Natural killer cell (primary cell): ENCODE results near the gene JPH2. TPM values are rescaled to one million over a fixed set of nuclear protein-coding genes. Genes with fewer than 3 reads are reported as not detected.
A peak's percentile ranks its signal among the peaks of the same experiment; 100 is the strongest.
"Not testable (repeated sequence)": the region's sequence is repeated elsewhere in the genome, so short reads cannot be mapped to it uniquely, and the experiment has no call there.

Source experiments
- ATAC-seq, 3 donors: fragments of 150-1000 bp in 2 of 3; fragments of 200-7000 bp in 1 of 3; cut with Tn5 transposase; 1 replicate in 1 of 3; 2 replicates in 2 of 3; pipeline ENCODE4 v1.10.0; 2021; ENCODE audit warnings: mild to moderate bottlenecking in 2 of 3, moderate library complexity in 2 of 3
- DNase-seq, 2 donors: peaks; one replicate each; pipeline versions ENCODE4 v3.0.0 to v3.0.0-alpha.2; 2013 to 2021; ENCODE audit warnings: mixed read lengths in 1 of 2
- H3K27ac ChIP-seq: one replicate; pipeline ENCODE4 v1.5.1; 2013; ENCODE audit warnings: mild to moderate bottlenecking, low read length
- H3K27me3 ChIP-seq: one replicate; pipeline ENCODE4 v1.6.1; 2013; ENCODE audit warnings: low read length; ENCODE audit not compliant: control insufficient read depth, insufficient read depth
- H3K36me3 ChIP-seq: one replicate; pipeline ENCODE4 v1.6.1; 2013; ENCODE audit warnings: low read length; ENCODE audit not compliant: control insufficient read depth, insufficient read depth
- H3K4me1 ChIP-seq: one replicate; pipeline ENCODE4 v1.6.1; 2013; ENCODE audit warnings: low read length; ENCODE audit not compliant: control insufficient read depth, insufficient read depth
- H3K4me3 ChIP-seq: one replicate; pipeline ENCODE4 v1.5.1; 2013; ENCODE audit warnings: low read length
- H3K9me3 ChIP-seq: one replicate; pipeline ENCODE4 v1.6.1; 2013; ENCODE audit warnings: low read length; ENCODE audit not compliant: control insufficient read depth, insufficient read depth
- H3K27ac Mint-ChIP-seq, 2 donors: one replicate each; pipeline ENCODE4 v1.8.0; 2022; ENCODE audit warnings: mild to moderate bottlenecking in 2 of 2, mixed read lengths in 2 of 2, moderate library complexity in 1 of 2
- H3K27me3 Mint-ChIP-seq, 2 donors: one replicate each; pipeline ENCODE4 v1.8.0; 2022; ENCODE audit warnings: low read depth in 2 of 2, mixed read lengths in 2 of 2
- H3K36me3 Mint-ChIP-seq: one replicate; pipeline ENCODE4 v1.8.0; 2022; ENCODE audit warnings: mixed read lengths
- H3K4me1 Mint-ChIP-seq, 2 donors: one replicate each; pipeline ENCODE4 v1.8.0; 2022; ENCODE audit warnings: mixed read lengths in 2 of 2
- H3K4me3 Mint-ChIP-seq: one replicate; pipeline ENCODE4 v1.8.0; 2022; ENCODE audit warnings: mild to moderate bottlenecking, moderate library complexity, mixed read lengths
- H3K9me3 Mint-ChIP-seq, 2 donors: one replicate each; pipeline ENCODE4 v1.8.0; 2022; ENCODE audit warnings: mixed read lengths in 2 of 2
- WGBS: methylation state at CpG from one replicate; pipeline ENCODE4 v1.1.7; 2013; ENCODE audit warnings: missing lambda C conversion rate; ENCODE audit not compliant: insufficient coverage; 5-methylcytosine and 5-hydroxymethylcytosine counted together
- intact Hi-C: fragments of 100-400 bp; cut with micrococcal nuclease; formaldehyde crosslinking; loops from one replicate; pipeline ENCODE4 v1.14.2; 2022
- total RNA-seq, 4 donors: library from RNA; stranded (reverse); fragments of 120-200 nt in 1 of 4; gene quantifications; one replicate each; pipeline versions ENCODE4 v1.2.3 to v1.2.4, GENCODE V29; 2013 to 2022
- TF ChIP-seq, protein P1 (sequence below): fragments of 200-600 bp; IDR thresholded peaks from one replicate; pipeline ENCODE4 v1.8.0; 2022; ENCODE audit warnings: antibody characterized with exemption

Gene JPH2
- total RNA-seq, 3 donors from 2014 or later (not counting 1 experiment from before 2014, with no cell fraction given) = not detected

DNA sequence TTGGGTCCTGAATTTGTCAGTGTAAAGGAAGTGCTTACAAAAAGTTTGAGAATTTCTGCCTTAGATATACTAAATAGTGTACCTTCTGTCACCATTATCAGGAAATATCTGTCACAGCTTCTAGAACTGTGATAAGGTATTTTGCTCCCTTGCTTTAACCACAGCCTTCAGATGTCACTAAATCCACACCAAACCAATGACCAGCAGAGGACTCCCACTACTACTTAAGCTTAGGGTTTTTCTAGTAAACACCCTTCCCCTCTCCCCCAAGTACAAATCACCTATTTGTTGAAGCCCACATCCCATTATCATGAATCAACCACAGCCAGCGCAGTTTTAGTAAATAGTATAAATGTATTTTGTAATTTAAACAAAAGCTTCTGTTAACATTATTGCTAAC, 8.6 kb upstream of the JPH2 start:
- Histone ChIP-seq H3K4me3 (no peak overlapping the region), H3K9me3 (no peaks in the 10 kb centered on the region), H3K27me3 (no peaks in the 10 kb centered on the region), H3K27ac (no peak overlapping the region), H3K36me3 (peaks cover 34% of the 10 kb centered on the region), H3K4me1 (peaks cover 14% of the 10 kb centered on the region)
- TF ChIP-seq, protein P1, sequence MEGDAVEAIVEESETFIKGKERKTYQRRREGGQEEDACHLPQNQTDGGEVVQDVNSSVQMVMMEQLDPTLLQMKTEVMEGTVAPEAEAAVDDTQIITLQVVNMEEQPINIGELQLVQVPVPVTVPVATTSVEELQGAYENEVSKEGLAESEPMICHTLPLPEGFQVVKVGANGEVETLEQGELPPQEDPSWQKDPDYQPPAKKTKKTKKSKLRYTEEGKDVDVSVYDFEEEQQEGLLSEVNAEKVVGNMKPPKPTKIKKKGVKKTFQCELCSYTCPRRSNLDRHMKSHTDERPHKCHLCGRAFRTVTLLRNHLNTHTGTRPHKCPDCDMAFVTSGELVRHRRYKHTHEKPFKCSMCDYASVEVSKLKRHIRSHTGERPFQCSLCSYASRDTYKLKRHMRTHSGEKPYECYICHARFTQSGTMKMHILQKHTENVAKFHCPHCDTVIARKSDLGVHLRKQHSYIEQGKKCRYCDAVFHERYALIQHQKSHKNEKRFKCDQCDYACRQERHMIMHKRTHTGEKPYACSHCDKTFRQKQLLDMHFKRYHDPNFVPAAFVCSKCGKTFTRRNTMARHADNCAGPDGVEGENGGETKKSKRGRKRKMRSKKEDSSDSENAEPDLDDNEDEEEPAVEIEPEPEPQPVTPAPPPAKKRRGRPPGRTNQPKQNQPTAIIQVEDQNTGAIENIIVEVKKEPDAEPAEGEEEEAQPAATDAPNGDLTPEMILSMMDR = no peak
- H3K27me3 Mint-ChIP-seq = peaks cover 0 to 4% of the 10 kb centered on the region in 2 donors
- H3K27ac Mint-ChIP-seq = peak overlapping the region in 1 of 2 donors; percentile 47
- H3K4me1 Mint-ChIP-seq = peaks cover 21 to 28% of the 10 kb centered on the region in 2 donors
- intact Hi-C loops = no loop called here
- ATAC-seq (no peak), DNase-seq (no peak)
- WGBS = no CpG with 5 or more reads among the region's 1 CpG
- no peak overlapping the region for H3K4me3 Mint-ChIP-seq
- no peaks in the 10 kb centered on the region for H3K9me3 Mint-ChIP-seq
- H3K36me3 Mint-ChIP-seq = peaks cover 17% of the 10 kb centered on the region

DNA sequence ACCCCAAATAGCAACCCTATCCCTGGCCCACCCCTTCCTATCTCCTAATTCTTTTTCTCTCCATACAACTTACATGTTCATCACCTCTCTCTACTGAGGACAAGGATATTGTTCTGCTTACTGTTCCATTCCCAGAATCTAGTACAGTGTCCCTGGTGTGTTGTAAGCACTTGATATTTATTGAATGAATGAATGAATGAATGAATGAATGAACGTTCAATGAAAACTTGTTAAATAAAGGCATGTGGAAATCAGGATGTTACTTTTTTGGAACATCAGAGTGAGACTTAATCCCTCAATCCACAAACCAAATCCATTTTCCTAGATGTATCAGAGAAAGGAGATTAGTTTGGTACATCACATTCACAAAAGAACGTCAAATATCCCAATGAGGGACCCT, 6.8 kb upstream of the JPH2 start:
- H3K36me3 ChIP-seq = peaks cover 23% of the 10 kb centered on the region
- H3K9me3 Mint-ChIP-seq = no peaks in the 10 kb centered on the region
- H3K27me3 Mint-ChIP-seq = peaks cover 5 to 7% of the 10 kb centered on the region in 2 donors
- peaks cover 12% of the 10 kb centered on the region for H3K36me3 Mint-ChIP-seq
- TF ChIP-seq, protein P1 = no peak
- WGBS = no CpG with 5 or more reads among the region's 2 CpGs
- DNase-seq (no peak), ATAC-seq (no peak)
- intact Hi-C loops = no loop called here
- no peaks in the 10 kb centered on the region for H3K9me3 ChIP-seq
- H3K4me3 ChIP-seq = no peak overlapping the region
- no peak overlapping the region for H3K27ac ChIP-seq
- no peak overlapping the region for H3K4me3 Mint-ChIP-seq
- peak overlapping the region in 1 of 2 donors; percentile 25 for H3K27ac Mint-ChIP-seq
- peaks cover 9% of the 10 kb centered on the region for H3K27me3 ChIP-seq
- peaks cover 3 to 12% of the 10 kb centered on the region in 2 donors for H3K4me1 Mint-ChIP-seq
- peaks cover 5% of the 10 kb centered on the region for H3K4me1 ChIP-seq

DNA sequence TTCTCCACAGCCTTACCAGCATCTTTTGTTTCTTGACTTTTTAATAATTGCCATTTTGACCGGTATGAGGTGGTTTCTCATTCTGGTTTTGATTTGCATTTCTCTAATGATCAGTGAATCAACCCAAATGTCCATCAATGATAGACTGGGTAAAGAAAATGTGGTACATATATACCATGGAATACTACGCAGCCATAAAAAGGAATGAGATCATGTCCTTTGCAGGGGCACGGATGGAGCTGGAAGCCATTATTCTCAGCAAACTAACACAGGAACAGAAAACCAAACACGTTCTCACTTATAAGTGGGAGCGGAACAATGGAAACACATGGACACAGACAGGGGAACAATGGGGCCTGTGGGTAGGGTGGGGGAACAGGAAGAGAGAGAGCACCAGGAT, 4.7 kb upstream of the JPH2 start:
- not testable (repeated sequence) for H3K4me1 ChIP-seq
- peaks cover 15% of the 10 kb centered on the region for H3K27me3 ChIP-seq

DNA sequence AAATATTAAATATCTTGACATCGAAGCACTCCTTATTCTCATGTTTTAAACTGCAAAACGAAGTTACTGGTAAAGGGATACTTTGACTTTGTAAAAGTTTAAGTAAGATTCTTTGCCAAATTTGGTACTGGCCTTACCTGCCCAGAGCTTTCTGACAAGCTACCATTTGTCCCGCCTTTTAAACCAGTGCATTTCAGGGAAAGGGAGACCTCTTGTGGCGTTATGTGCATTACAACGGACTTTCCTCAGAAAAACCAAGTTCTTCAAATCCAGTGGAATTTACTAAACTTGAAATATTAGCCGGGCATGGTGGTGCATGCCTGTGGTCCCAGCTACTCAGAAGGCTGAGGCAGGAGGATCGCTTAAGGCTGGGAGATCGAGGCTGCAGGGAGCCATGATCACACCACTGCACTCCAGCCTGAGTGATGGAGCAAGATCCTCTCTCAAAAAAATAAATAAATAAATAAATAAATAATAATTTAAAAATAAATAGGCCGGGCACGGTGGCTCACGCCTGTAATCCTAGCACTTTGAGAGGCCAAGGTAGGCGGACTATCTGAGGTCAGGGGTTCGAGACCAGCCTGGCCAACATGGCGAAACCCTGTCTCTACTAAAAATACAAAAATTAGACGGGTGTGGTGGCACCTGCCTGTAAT, 3.3 kb upstream of the JPH2 start:
- H3K4me3 Mint-ChIP-seq, H3K9me3 Mint-ChIP-seq, H3K27ac Mint-ChIP-seq, H3K4me1 ChIP-seq, H3K36me3 ChIP-seq, H3K36me3 Mint-ChIP-seq, H3K4me1 Mint-ChIP-seq, H3K9me3 ChIP-seq, H3K27ac ChIP-seq, H3K4me3 ChIP-seq: not testable (repeated sequence)
- intact Hi-C loops = loop anchor here (1.0 kb wide), 1 partner anchor 74 kb away; no protein-coding TSS in a partner anchor
- TF ChIP-seq, protein P1 = peak; percentile 72
- peaks cover 22% of the 10 kb centered on the region for H3K27me3 ChIP-seq
- ATAC-seq (peak in 2 of 3 donors; percentile 59 to 71), DNase-seq (peak in 1 of 2 donors; percentile 79)
- H3K27me3 Mint-ChIP-seq = peaks cover 21 to 35% of the 10 kb centered on the region in 2 donors
- 30% methylated on average over 13 of the region's 15 CpGs for WGBS

More for the DNA sequence above, 4.7 kb upstream of the JPH2 start:
- intact Hi-C loops, ATAC-seq, H3K4me3 ChIP-seq, H3K9me3 ChIP-seq, H3K27ac ChIP-seq, H3K4me1 Mint-ChIP-seq, H3K27ac Mint-ChIP-seq, H3K36me3 ChIP-seq, H3K4me3 Mint-ChIP-seq, H3K36me3 Mint-ChIP-seq, DNase-seq, H3K9me3 Mint-ChIP-seq: not testable (repeated sequence)
- WGBS = 86% methylated on average over 5 of the region's 5 CpGs
- H3K27me3 Mint-ChIP-seq = peaks cover 8 to 24% of the 10 kb centered on the region in 2 donors
